ENCODE data around the gene MS4A18.
A peak's percentile ranks its signal among the peaks of the same experiment; 100 is the strongest.

MS4A18 gene

GRCh38 chr11:60768202-60768601 lies 43.7 kb downstream of the MS4A18 start:
- no peak for DNase-seq

- DNase-seq, result no peak
Measured at GRCh38 chr11:60769273-60769672, 44.8 kb downstream of the MS4A18 start.

GRCh38 chr11:60769811-60770210 lies 45.3 kb downstream of the MS4A18 start:
- DNase-seq, result no peak

GRCh38 chr11:60771146-60771545 lies 46.6 kb downstream of the MS4A18 start:
- no peak for DNase-seq

- DNase-seq, result no peak
Measured at GRCh38 chr11:60771879-60772525, 47.5 kb downstream of the MS4A18 start.

- no peak for DNase-seq
Measured at GRCh38 chr11:60772666-60773065, 48.1 kb downstream of the MS4A18 start.

GRCh38 chr11:60774726-60775125 lies 50.2 kb downstream of the MS4A18 start:
- no peak for DNase-seq

- DNase-seq, result peak; percentile 87 to 92 (median 90)
Measured at GRCh38 chr11:60775420-60775961, 51.0 kb downstream of the MS4A18 start.

- DNase-seq, result no peak
Measured at GRCh38 chr11:60776167-60776566, 51.6 kb downstream of the MS4A18 start.

GRCh38 chr11:60777106-60777505 lies 52.6 kb downstream of the MS4A18 start:
- DNase-seq, result no peak

- DNase-seq, result peak in 1 of 4 experiments; percentile 19
Measured at GRCh38 chr11:60777572-60777971, 53.1 kb downstream of the MS4A18 start.

GRCh38 chr11:60780065-60780464 lies 55.5 kb downstream of the MS4A18 start:
- no peak for DNase-seq

- DNase-seq, result no peak
Measured at GRCh38 chr11:60780774-60781173, 56.3 kb downstream of the MS4A18 start.

- no peak for DNase-seq
Measured at GRCh38 chr11:60781286-60781980, 56.9 kb downstream of the MS4A18 start.

- no peak for DNase-seq
Measured at GRCh38 chr11:60781981-60782316, 57.4 kb downstream of the MS4A18 start.

GRCh38 chr11:60782393-60783140 lies 58.0 kb downstream of the MS4A18 start:
- DNase-seq, result no peak

- no peak for DNase-seq
Measured at GRCh38 chr11:60783141-60783484, 58.6 kb downstream of the MS4A18 start.

GRCh38 chr11:60783911-60784310 lies 59.4 kb downstream of the MS4A18 start:
- no peak for DNase-seq

- DNase-seq, result no peak
Measured at GRCh38 chr11:60785136-60785535, 60.6 kb downstream of the MS4A18 start, which contains the start of gene MS4A10. Gene MS4A10, plus strand, starts transcription at chr11:60785333. Its CDS starts 5,003 bp downstream, at chr11:60790336.

GRCh38 chr11:60785806-60786361 lies 61.4 kb downstream of the MS4A18 start:
- no peak for DNase-seq

- no peak for DNase-seq
Measured at GRCh38 chr11:60786811-60787567, 62.5 kb downstream of the MS4A18 start.

GRCh38 chr11:60788401-60789125 lies 64.0 kb downstream of the MS4A18 start:
- no peak for DNase-seq

Data from suppressor macrophage (primary cell).